Measurements from ENCODE around the gene TRAPPC12. TPM values are rescaled to one million over a fixed set of nuclear protein-coding genes. Genes with fewer than 3 reads are reported as not detected.

Gene TRAPPC12
- total and polyA plus RNA-seq, 8 donors: 46.6 to 158 (median 70.7) TPM

DNA sequence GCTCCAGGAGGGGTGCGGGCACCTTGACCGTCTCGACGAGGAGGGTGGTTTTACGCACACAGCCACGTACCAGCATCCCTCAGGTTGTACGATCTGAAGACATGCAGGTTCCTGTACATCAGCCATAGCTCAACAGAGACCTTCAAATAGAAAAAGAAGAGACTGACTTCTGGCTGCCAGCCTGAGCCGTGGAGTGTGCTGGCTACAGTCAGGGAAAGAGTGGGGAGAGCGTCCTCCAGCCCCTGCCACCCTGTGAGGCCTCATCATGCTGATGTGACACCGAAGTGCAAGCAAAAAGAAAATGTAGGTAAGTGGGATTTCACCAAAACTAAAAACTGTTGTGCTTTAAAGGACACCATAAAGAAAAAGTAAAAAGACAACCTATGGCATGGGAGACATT lies 92.8 kb downstream of the TRAPPC12 start:
- Histone ChIP-seq H3K27ac (peak overlapping the region in 3 of 5 donors; percentile 80 to 83 (median 81)), H3K27me3 (no peaks in the 10 kb centered on the region), H3K36me3 (peaks cover 13 to 98% (median 84%) of the 10 kb centered on the region in 4 donors), H3K9me3 (no peaks in the 10 kb centered on the region), H3K4me3 (no peak overlapping the region), H3K4me1 (peaks cover 5 to 34% (median 24%) of the 10 kb centered on the region in 4 donors)
- intact Hi-C loops (cut with DNase I; ENCODE audit: low total_unique reads): no loop called here
- WGBS, 5 donors: 84 to 92% (median 87%) methylated on average over 10 of the region's 10 CpGs
- DNase-seq: no peak
- TF ChIP-seq POLR2AphosphoS5 (IDR thresholded peaks at IDR 0.05) (no peak), POLR2A (IDR thresholded peaks at IDR 0.05) (no peak), EP300 (IDR thresholded peaks at IDR 0.05) (no peak)
- TF ChIP-seq, protein P1, sequence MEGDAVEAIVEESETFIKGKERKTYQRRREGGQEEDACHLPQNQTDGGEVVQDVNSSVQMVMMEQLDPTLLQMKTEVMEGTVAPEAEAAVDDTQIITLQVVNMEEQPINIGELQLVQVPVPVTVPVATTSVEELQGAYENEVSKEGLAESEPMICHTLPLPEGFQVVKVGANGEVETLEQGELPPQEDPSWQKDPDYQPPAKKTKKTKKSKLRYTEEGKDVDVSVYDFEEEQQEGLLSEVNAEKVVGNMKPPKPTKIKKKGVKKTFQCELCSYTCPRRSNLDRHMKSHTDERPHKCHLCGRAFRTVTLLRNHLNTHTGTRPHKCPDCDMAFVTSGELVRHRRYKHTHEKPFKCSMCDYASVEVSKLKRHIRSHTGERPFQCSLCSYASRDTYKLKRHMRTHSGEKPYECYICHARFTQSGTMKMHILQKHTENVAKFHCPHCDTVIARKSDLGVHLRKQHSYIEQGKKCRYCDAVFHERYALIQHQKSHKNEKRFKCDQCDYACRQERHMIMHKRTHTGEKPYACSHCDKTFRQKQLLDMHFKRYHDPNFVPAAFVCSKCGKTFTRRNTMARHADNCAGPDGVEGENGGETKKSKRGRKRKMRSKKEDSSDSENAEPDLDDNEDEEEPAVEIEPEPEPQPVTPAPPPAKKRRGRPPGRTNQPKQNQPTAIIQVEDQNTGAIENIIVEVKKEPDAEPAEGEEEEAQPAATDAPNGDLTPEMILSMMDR (IDR thresholded peaks at IDR 0.05): no peak

DNA sequence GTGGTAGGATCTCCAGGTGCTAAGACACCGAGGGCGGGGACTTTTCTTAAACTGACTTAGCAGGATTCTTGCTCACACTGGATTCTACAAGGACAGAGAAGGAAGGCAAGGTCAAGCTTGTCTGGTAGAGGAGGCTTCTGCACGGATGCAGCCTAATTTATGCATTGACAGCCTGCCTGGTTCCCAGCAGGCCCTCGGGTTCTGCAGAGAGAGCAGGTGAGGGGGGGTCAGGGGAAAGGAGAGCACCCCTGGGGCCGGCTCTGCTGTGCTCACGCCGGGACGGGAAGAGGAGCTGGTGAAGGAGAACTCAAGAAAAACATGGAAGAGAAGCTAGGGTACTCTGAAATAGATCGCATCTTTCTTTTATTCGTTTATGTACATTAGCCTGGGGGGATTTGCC lies 93.5 kb downstream of the TRAPPC12 start:
- H3K4me1 ChIP-seq: peaks cover 5 to 34% (median 24%) of the 10 kb centered on the region in 4 donors
- H3K9me3 ChIP-seq: no peaks in the 10 kb centered on the region
- TF ChIP-seq, protein P1 (IDR thresholded peaks at IDR 0.05): no peak
- no peak for TF ChIP-seq EP300 (IDR thresholded peaks at IDR 0.05)
- no peak for TF ChIP-seq POLR2AphosphoS5 (IDR thresholded peaks at IDR 0.05)
- no peak for TF ChIP-seq POLR2A (IDR thresholded peaks at IDR 0.05)
- no peak overlapping the region for H3K4me3 ChIP-seq
- intact Hi-C loops (cut with DNase I; ENCODE audit: low total_unique reads): no loop called here
- no peaks in the 10 kb centered on the region for H3K27me3 ChIP-seq
- no peak for DNase-seq
- H3K36me3 ChIP-seq: peaks cover 6 to 98% (median 82%) of the 10 kb centered on the region in 4 donors
- 75 to 86% (median 86%) methylated on average over 10 of the region's 10 CpGs for WGBS, 5 donors
- H3K27ac ChIP-seq: peak overlapping the region in 1 of 5 donors; percentile 11

DNA sequence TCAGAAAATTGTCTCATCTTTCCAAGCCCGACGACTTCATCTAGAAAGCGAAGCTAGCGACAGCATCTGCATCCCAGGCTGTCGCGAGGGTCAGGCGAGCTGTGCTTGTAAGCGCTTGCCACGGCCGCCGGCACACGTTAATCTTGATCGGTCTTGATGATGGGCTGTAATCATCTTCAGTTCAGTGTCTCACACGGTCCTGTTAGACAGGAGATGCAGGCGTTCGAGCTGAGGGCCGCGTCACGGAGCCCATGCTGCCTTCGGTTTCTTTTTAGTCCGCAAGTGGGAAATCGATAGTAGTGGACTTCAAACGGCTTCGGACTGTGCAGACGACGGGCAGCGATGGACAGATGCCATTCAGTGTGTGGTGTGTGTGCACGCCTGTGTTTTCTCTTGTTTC lies 96.3 kb downstream of the TRAPPC12 start:
- Histone ChIP-seq H3K27me3 (no peaks in the 10 kb centered on the region), H3K36me3 (peaks cover 11 to 92% (median 78%) of the 10 kb centered on the region in 4 donors), H3K27ac (no peak overlapping the region), H3K4me1 (peaks cover 0 to 12% (median 10%) of the 10 kb centered on the region in 4 donors), H3K4me3 (no peak overlapping the region), H3K9me3 (no peaks in the 10 kb centered on the region)
- no peak for DNase-seq
- intact Hi-C loops (cut with DNase I; ENCODE audit: low total_unique reads): no loop called here
- WGBS, 5 donors: 92 to 96% (median 95%) methylated on average over 28 of the region's 28 CpGs
- TF ChIP-seq EP300 (IDR thresholded peaks at IDR 0.05) (no peak), POLR2A (IDR thresholded peaks at IDR 0.05) (no peak), POLR2AphosphoS5 (IDR thresholded peaks at IDR 0.05) (no peak)
- TF ChIP-seq, protein P1 (IDR thresholded peaks at IDR 0.05): no peak

- H3K36me3 ChIP-seq: peaks cover 11 to 87% (median 77%) of the 10 kb centered on the region in 4 donors
- H3K4me3 ChIP-seq: no peak overlapping the region
- TF ChIP-seq EP300 (IDR thresholded peaks at IDR 0.05): no peak
- TF ChIP-seq, protein P1 (IDR thresholded peaks at IDR 0.05): no peak
- TF ChIP-seq POLR2A (IDR thresholded peaks at IDR 0.05): no peak
- no peak for TF ChIP-seq POLR2AphosphoS5 (IDR thresholded peaks at IDR 0.05)
- H3K27ac ChIP-seq: no peak overlapping the region
- WGBS, 5 donors: 80 to 89% (median 86%) methylated on average over 14 of the region's 14 CpGs
- no peak for DNase-seq
- H3K27me3 ChIP-seq: no peaks in the 10 kb centered on the region
- intact Hi-C loops (cut with DNase I; ENCODE audit: low total_unique reads): no loop called here
- H3K9me3 ChIP-seq: no peaks in the 10 kb centered on the region
- H3K4me1 ChIP-seq: peaks cover 0 to 6% (median 6%) of the 10 kb centered on the region in 4 donors
Observed at GRCh38 chr2:3476321-3476984, 97.0 kb downstream of the TRAPPC12 start.
